ENCODE data around the gene UGGT1.

The UGGT1 gene

GRCh38 chr2:128227862-128228261 is 136.9 kb downstream of the UGGT1 start:
- no peak for DNase-seq (ENCODE audit: low read depth in 2 of 2)

- DNase-seq (ENCODE audit: low read depth in 2 of 2) = no peak
These were observed 137.9 kb downstream of the UGGT1 start for GRCh38 chr2:128228894-128229293.

- DNase-seq (ENCODE audit: low read depth in 2 of 2) = peak; percentile 74 to 81
These were observed 142.2 kb downstream of the UGGT1 start for GRCh38 chr2:128232965-128233789.

- no peak for DNase-seq (ENCODE audit: low read depth in 2 of 2)
These were observed 142.9 kb downstream of the UGGT1 start for GRCh38 chr2:128233790-128234395.

- DNase-seq (ENCODE audit: low read depth in 2 of 2) = no peak
These were observed 143.6 kb downstream of the UGGT1 start for GRCh38 chr2:128234613-128235012.

GRCh38 chr2:128235581-128235980 is 144.6 kb downstream of the UGGT1 start:
- DNase-seq (ENCODE audit: low read depth in 2 of 2) = no peak

GRCh38 chr2:128236491-128237035 is 145.6 kb downstream of the UGGT1 start:
- DNase-seq (ENCODE audit: low read depth in 2 of 2) = no peak

GRCh38 chr2:128237081-128237534 is 146.1 kb downstream of the UGGT1 start:
- DNase-seq (ENCODE audit: low read depth in 2 of 2) = no peak

- no peak for DNase-seq (ENCODE audit: low read depth in 2 of 2)
These were observed 147.1 kb downstream of the UGGT1 start for GRCh38 chr2:128237911-128238697.

GRCh38 chr2:128241896-128242295 is 150.9 kb downstream of the UGGT1 start:
- no peak for DNase-seq (ENCODE audit: low read depth in 2 of 2)

Measured in stimulated activated CD8-positive, alpha-beta memory T cell treated with anti-CD3 and anti-CD28 coated beads, Interleukin-15, amount 100 ng/mL, for 48 hours (primary cell).